ENCODE measurements around the gene MDM1.

The MDM1 gene

GRCh38 chr12:68279227-68280054, 52.7 kb downstream of the MDM1 start:
- ChIA-PET CTCF (no interaction called here), POLR2A (no interaction called here)
- no peak for DNase-seq (ENCODE audit: extremely low spot score)
- TF ChIP-seq ZNF384 (IDR thresholded peaks at IDR 0.05): no peak
- no peak for TF ChIP-seq ARNT (IDR thresholded peaks at IDR 0.05)
- TF ChIP-seq SUZ12 (IDR thresholded peaks at IDR 0.05): no peak
- TF ChIP-seq FOXM1 (IDR thresholded peaks at IDR 0.05; ENCODE audit: borderline replicate concordance): no peak
- no peak for TF ChIP-seq SP1 (IDR thresholded peaks at IDR 0.05)
- no peak for TF ChIP-seq TARDBP (IDR thresholded peaks at IDR 0.05)
- TF ChIP-seq NFRKB (IDR thresholded peaks at IDR 0.05): no peak
- TF ChIP-seq HDGF (IDR thresholded peaks at IDR 0.05; ENCODE audit: borderline replicate concordance): no peak
- TF ChIP-seq CTBP1 (IDR thresholded peaks at IDR 0.05; ENCODE audit: borderline replicate concordance): no peak
- no peak for TF ChIP-seq LEF1 (IDR thresholded peaks at IDR 0.05; ENCODE audit: borderline replicate concordance)
- no peak for TF ChIP-seq ELF4 (IDR thresholded peaks at IDR 0.05)
- TF ChIP-seq FOXA1 (IDR thresholded peaks at IDR 0.05): no peak
- TF ChIP-seq PKNOX1 (IDR thresholded peaks at IDR 0.05): no peak
- no peak for TF ChIP-seq BHLHE40 (IDR thresholded peaks at IDR 0.05; ENCODE audit: borderline replicate concordance)
- TF ChIP-seq L3MBTL2 (conservative IDR thresholded peaks at IDR 0.05): no peak
- TF ChIP-seq FOXK2 (IDR thresholded peaks at IDR 0.05): no peak

GRCh38 chr12:68276402-68276930, 55.7 kb downstream of the MDM1 start:
- POLR2A ChIA-PET: no interaction called here
- no peak for TF ChIP-seq CTBP1 (IDR thresholded peaks at IDR 0.05; ENCODE audit: borderline replicate concordance)
- no peak for TF ChIP-seq FOXA1 (IDR thresholded peaks at IDR 0.05)
- TF ChIP-seq FOXK2 (IDR thresholded peaks at IDR 0.05): no peak
- no peak for TF ChIP-seq HDGF (IDR thresholded peaks at IDR 0.05; ENCODE audit: borderline replicate concordance)
- no peak for TF ChIP-seq ARNT (IDR thresholded peaks at IDR 0.05)
- TF ChIP-seq LEF1 (IDR thresholded peaks at IDR 0.05; ENCODE audit: borderline replicate concordance): no peak
- DNase-seq (ENCODE audit: extremely low spot score): no peak
- CTCF ChIA-PET: no interaction called here

- POLR2A ChIA-PET: no interaction called here
- TF ChIP-seq BHLHE40 (IDR thresholded peaks at IDR 0.05; ENCODE audit: borderline replicate concordance) (no peak), SUZ12 (IDR thresholded peaks at IDR 0.05) (no peak), SP1 (IDR thresholded peaks at IDR 0.05) (no peak), CTBP1 (IDR thresholded peaks at IDR 0.05; ENCODE audit: borderline replicate concordance) (no peak), ELF4 (IDR thresholded peaks at IDR 0.05) (no peak), ZNF384 (IDR thresholded peaks at IDR 0.05) (no peak), FOXK2 (IDR thresholded peaks at IDR 0.05) (no peak)
- no peak for DNase-seq (ENCODE audit: extremely low spot score)
- CTCF ChIA-PET: interaction anchor here (0.6 kb wide), 1 partner anchor 45 kb away, joined by 4 read pairs; no protein-coding TSS in a partner anchor
These were observed 59.4 kb downstream of the MDM1 start for GRCh38 chr12:68272732-68273131.

DNA sequence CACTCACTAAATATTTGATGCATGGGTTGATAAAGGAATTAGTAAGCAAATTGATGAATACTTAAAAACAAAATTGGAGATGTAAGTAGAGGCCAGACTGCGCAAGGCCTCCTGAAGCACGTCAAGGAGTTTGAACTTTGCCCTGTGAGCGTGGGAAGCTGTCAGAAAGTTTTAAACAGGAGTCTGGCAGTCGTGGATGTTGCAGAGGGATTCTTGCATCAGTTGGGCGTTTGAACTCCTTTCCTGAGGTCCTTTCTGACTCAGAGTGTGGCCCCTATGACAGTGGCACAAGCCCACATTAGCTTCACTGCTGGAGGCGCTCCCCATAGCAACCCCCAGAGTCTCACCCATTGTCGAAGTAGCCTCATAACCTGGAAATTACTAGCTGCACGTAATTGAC, 60.8 kb downstream of the MDM1 start:
- no peak for DNase-seq (ENCODE audit: extremely low spot score)
- CTCF ChIA-PET: no interaction called here
- POLR2A ChIA-PET: no interaction called here
- no peak for TF ChIP-seq ZNF384 (IDR thresholded peaks at IDR 0.05)
- no peak for TF ChIP-seq SP1 (IDR thresholded peaks at IDR 0.05)

- no peak for DNase-seq (ENCODE audit: extremely low spot score)
- no peak for TF ChIP-seq FOXK2 (IDR thresholded peaks at IDR 0.05)
- TF ChIP-seq ELF4 (IDR thresholded peaks at IDR 0.05): no peak
- TF ChIP-seq ZNF384 (IDR thresholded peaks at IDR 0.05): no peak
- no peak for TF ChIP-seq SP1 (IDR thresholded peaks at IDR 0.05)
- TF ChIP-seq PKNOX1 (IDR thresholded peaks at IDR 0.05): no peak
- TF ChIP-seq CTBP1 (IDR thresholded peaks at IDR 0.05; ENCODE audit: borderline replicate concordance): no peak
- TF ChIP-seq ARNT (IDR thresholded peaks at IDR 0.05): no peak
- no peak for TF ChIP-seq TARDBP (IDR thresholded peaks at IDR 0.05)
- no peak for TF ChIP-seq NFRKB (IDR thresholded peaks at IDR 0.05)
- TF ChIP-seq FOXM1 (IDR thresholded peaks at IDR 0.05; ENCODE audit: borderline replicate concordance): no peak
- TF ChIP-seq BHLHE40 (IDR thresholded peaks at IDR 0.05; ENCODE audit: borderline replicate concordance): no peak
- no peak for TF ChIP-seq FOXA1 (IDR thresholded peaks at IDR 0.05)
- TF ChIP-seq LEF1 (IDR thresholded peaks at IDR 0.05; ENCODE audit: borderline replicate concordance): no peak
- no peak for TF ChIP-seq HDGF (IDR thresholded peaks at IDR 0.05; ENCODE audit: borderline replicate concordance)
- no peak for TF ChIP-seq SUZ12 (IDR thresholded peaks at IDR 0.05)
- no peak for TF ChIP-seq L3MBTL2 (conservative IDR thresholded peaks at IDR 0.05)
- ChIA-PET CTCF (no interaction called here), POLR2A (no interaction called here)
These were observed 61.8 kb downstream of the MDM1 start for GRCh38 chr12:68270358-68270757.

DNA sequence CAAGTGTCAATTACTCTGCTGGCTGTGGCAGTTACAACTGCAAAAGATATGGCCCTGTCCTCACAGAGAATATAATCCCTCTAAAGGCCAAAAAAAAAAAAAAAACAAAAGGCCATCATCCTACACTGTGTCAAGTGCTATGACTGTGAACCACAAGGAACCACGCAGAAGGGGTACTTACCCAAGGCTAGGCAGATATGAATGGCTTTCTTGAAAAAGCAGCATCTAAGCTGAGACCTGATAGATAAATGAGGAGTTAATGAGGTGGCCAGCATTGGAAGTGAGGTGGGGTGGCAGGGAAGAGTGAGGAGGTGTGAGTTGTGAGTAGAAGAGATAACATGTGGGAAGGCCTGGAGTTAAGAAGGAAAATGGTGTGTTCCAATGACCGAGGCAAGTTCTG, 62.4 kb downstream of the MDM1 start:
- ChIA-PET POLR2A (no interaction called here), CTCF (no interaction called here)
- TF ChIP-seq SUZ12 (IDR thresholded peaks at IDR 0.05): no peak
- TF ChIP-seq CTBP1 (IDR thresholded peaks at IDR 0.05; ENCODE audit: borderline replicate concordance): no peak
- TF ChIP-seq L3MBTL2 (conservative IDR thresholded peaks at IDR 0.05): no peak
- TF ChIP-seq FOXM1 (IDR thresholded peaks at IDR 0.05; ENCODE audit: borderline replicate concordance): no peak
- no peak for TF ChIP-seq PKNOX1 (IDR thresholded peaks at IDR 0.05)
- TF ChIP-seq NFRKB (IDR thresholded peaks at IDR 0.05): no peak
- no peak for TF ChIP-seq ELF4 (IDR thresholded peaks at IDR 0.05)
- TF ChIP-seq HDGF (IDR thresholded peaks at IDR 0.05; ENCODE audit: borderline replicate concordance): no peak
- no peak for TF ChIP-seq ZNF384 (IDR thresholded peaks at IDR 0.05)
- TF ChIP-seq FOXK2 (IDR thresholded peaks at IDR 0.05): no peak
- no peak for TF ChIP-seq LEF1 (IDR thresholded peaks at IDR 0.05; ENCODE audit: borderline replicate concordance)
- no peak for TF ChIP-seq SP1 (IDR thresholded peaks at IDR 0.05)
- DNase-seq (ENCODE audit: extremely low spot score): no peak

Measured in HEK293T (cell line).